Memory B cell (primary cell): ENCODE measurements around the gene CNBD2.
"Not testable (repeated sequence)": the region's sequence is repeated elsewhere in the genome, so short reads cannot be mapped to it uniquely, and the experiment has no call there.

Experiments used
- ATAC-seq: fragments of 150-1000 bp; cut with Tn5 transposase; 2 replicates; pipeline ENCODE4 v1.10.0; 2021; ENCODE audit warnings: low read depth, mild to moderate bottlenecking, moderate library complexity
- DNase-seq, 2 donors: peaks; one replicate each; pipeline ENCODE4 v3.0.0; 2022; ENCODE audit warnings: low spot score in 2 of 2
- H3K27ac Mint-ChIP-seq: one replicate; pipeline ENCODE4 v1.8.0; 2022; ENCODE audit warnings: mild to moderate bottlenecking, moderate library complexity, mixed read lengths
- H3K27me3 Mint-ChIP-seq: one replicate; pipeline ENCODE4 v1.8.0; 2022; ENCODE audit warnings: mixed read lengths
- H3K36me3 Mint-ChIP-seq: one replicate; pipeline ENCODE4 v1.8.0; 2022; ENCODE audit warnings: mild to moderate bottlenecking, mixed read lengths
- H3K4me1 Mint-ChIP-seq: one replicate; pipeline ENCODE4 v1.8.0; 2022; ENCODE audit warnings: mixed read lengths
- H3K4me3 Mint-ChIP-seq: one replicate; pipeline ENCODE4 v1.8.0; 2022; ENCODE audit warnings: mild to moderate bottlenecking, moderate library complexity, mixed read lengths
- H3K9me3 Mint-ChIP-seq: one replicate; pipeline ENCODE4 v1.8.0; 2022; ENCODE audit warnings: mixed read lengths

CNBD2 gene

GRCh38 chr20:36017048-36017951 lies 48.9 kb downstream of the CNBD2 start:
- Mint-ChIP-seq H3K4me3 (no peak overlapping the region), H3K4me1 (no peaks in the 10 kb centered on the region), H3K36me3 (no peaks in the 10 kb centered on the region), H3K27me3 (no peaks in the 10 kb centered on the region), H3K9me3 (no peaks in the 10 kb centered on the region), H3K27ac (no peak overlapping the region)
- ATAC-seq (no peak), DNase-seq (no peak)

DNA sequence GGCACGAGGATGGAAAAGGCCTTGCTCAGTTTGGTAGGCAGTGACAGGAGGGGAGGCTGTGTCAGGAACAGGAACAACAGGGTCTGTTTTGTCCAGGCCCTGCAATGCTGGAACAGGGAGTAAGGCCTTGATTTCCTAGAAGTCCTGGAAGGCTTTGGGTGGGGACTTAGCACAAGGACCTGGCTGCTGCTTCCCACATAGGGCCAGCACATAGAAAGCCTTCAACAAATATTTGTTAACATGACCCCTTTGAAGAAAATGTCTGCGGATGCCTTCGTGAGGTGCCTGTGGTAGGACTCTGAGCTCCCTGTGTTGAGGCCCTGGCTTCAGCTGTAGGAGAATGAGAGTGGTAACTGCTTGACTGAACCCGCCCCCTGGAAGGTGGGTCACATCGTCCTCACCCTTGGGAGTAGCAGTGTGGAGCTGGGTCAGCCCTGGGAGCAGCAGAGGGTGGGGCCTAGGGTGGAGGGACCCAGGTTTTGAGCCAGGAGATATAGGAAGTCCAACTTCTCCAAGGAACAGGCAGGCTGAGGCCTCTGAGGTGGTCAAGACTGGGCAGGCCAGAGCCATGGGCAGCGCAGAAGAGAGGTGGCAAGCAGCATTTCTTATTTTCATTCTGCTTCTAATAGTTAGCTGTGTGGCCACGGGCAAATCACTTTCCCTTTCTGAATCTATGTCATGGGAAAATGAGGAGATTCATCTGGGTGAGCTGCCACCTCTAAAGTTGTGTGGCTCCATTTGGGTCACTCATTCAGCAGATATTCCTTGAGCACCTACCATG lies 50.0 kb downstream of the CNBD2 start:
- H3K9me3 Mint-ChIP-seq: no peaks in the 10 kb centered on the region
- H3K27me3 Mint-ChIP-seq: no peaks in the 10 kb centered on the region
- no peak for ATAC-seq
- no peak overlapping the region for H3K27ac Mint-ChIP-seq
- H3K4me3 Mint-ChIP-seq: no peak overlapping the region
- DNase-seq: no peak
- no peaks in the 10 kb centered on the region for H3K4me1 Mint-ChIP-seq
- H3K36me3 Mint-ChIP-seq: no peaks in the 10 kb centered on the region

DNA sequence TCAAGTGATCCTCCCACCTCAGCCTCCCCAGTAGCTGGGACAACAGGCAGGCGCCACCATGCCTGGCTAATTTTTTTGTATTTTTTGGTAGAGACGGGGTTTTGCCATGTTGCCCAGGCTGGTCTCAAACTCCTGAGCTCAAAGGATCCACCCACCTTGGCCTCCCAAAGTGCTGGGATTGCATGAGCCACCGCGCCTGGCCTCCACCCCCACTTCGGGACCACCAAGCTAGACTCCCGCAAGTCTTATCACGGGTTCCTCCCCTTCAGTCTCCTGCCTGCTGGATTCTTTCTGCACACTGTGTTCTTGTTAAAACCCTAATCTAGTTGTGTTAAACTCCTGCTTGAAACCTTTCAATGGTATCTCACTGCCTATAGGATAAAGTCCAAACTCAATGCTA lies 57.7 kb downstream of the CNBD2 start:
- not testable (repeated sequence) for H3K9me3 Mint-ChIP-seq, H3K36me3 Mint-ChIP-seq, H3K27ac Mint-ChIP-seq, DNase-seq, H3K4me1 Mint-ChIP-seq, H3K4me3 Mint-ChIP-seq, ATAC-seq
- H3K27me3 Mint-ChIP-seq: peaks cover 12% of the 10 kb centered on the region

DNA sequence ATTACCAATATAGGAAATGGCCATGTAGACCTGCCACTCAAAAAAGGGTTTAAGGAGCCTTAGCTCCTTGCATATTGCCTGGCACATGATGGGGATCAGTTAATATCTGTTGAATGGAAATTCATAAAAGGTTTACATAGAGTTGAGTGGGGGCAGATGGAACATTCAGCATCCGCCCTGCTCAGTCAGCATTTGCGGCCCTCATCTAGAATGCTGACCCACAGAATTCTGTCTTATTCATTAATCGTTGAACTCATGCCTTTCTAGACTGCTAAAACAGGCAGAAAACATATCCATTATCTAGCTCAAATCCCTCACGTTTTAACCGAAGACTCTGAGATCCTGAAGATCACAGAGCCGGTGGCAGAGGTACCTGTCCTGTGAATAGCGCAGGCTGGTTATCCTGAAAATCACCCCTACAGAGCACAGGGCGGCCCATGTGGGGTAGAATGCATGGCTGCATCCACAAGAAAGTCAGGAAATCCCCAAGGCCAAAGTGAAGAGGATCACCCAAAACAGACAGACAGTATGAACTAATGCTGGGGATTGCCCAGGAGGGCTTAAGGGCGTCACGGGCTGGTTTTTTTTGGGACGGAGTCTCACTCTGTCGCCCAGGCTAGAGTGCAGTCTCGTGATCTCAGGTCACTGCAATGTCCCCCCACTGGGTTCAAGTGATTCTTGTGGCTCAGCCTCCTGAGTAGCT lies 59.9 kb downstream of the CNBD2 start:
- DNase-seq (no peak), ATAC-seq (no peak)
- Mint-ChIP-seq H3K4me3 (no peak overlapping the region), H3K9me3 (no peaks in the 10 kb centered on the region), H3K4me1 (no peaks in the 10 kb centered on the region), H3K27me3 (peaks cover 12% of the 10 kb centered on the region), H3K36me3 (no peaks in the 10 kb centered on the region), H3K27ac (no peak overlapping the region)

DNA sequence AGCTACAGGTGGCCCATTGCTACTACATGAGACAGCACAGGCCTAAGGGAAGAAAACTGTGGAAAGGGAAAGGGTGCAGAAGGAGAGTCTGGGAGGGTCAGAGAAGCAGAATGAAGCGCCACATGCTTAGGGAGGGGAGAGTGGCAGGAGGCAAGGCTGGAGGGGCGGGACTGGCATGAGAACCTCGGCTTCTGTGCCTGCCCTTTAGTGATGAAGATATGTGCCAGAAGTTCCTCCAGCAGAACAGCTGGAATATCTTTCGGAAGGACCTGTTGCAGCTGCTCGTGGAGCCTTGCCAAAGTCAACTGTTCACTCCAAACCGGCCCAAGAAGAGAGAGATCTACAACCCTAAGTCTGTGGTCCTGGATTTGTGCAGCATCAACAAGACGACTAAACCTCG lies 61.8 kb downstream of the CNBD2 start:
- H3K27me3 Mint-ChIP-seq: peaks cover 15% of the 10 kb centered on the region
- no peaks in the 10 kb centered on the region for H3K36me3 Mint-ChIP-seq
- ATAC-seq: no peak
- no peaks in the 10 kb centered on the region for H3K9me3 Mint-ChIP-seq
- no peak overlapping the region for H3K27ac Mint-ChIP-seq
- H3K4me1 Mint-ChIP-seq: no peaks in the 10 kb centered on the region
- DNase-seq: no peak
- H3K4me3 Mint-ChIP-seq: no peak overlapping the region

DNA sequence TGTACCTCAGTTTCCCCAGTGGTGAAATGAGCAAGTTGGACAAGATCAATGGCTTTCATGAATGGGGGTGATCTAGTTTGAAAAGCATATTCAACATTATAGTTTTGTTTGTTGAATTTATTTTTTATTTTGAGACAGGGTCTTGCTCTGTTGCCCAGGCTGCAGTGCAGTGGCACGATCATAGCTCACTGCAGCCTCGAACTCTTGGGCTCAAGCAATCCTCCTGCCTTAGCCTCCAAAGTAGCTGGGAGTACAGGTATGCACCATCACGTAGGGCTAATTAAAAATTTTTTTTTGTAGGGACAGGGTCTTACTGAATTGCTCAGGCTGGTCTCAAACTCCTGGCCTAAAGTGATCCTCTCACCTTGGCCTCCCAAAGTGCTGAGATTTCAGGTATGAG lies 63.4 kb downstream of the CNBD2 start:
- H3K27me3 Mint-ChIP-seq: peaks cover 11% of the 10 kb centered on the region
- H3K9me3 Mint-ChIP-seq: no peaks in the 10 kb centered on the region
- H3K4me3 Mint-ChIP-seq: no peak overlapping the region
- ATAC-seq: no peak
- H3K36me3 Mint-ChIP-seq: no peaks in the 10 kb centered on the region
- no peak for DNase-seq
- H3K27ac Mint-ChIP-seq: no peak overlapping the region
- H3K4me1 Mint-ChIP-seq: no peaks in the 10 kb centered on the region

DNA sequence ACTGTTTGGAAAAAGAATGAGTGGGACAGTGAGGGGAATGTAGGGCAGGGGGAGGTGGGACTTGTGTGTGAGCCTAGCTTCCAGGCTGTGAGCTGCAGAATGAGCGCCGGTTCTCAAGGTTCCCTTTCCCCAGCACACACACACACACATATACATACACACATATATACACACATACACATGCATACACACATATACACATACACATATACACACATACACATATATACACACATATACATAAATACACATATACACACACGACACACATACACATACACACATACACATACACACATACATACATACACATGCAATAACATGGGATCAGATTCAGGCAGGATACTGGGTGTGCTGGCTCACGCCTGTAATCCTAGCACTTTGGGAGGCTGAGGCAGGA lies 66.5 kb downstream of the CNBD2 start:
- peaks cover 8% of the 10 kb centered on the region for H3K27me3 Mint-ChIP-seq
- H3K27ac Mint-ChIP-seq: no peak overlapping the region
- H3K36me3 Mint-ChIP-seq: no peaks in the 10 kb centered on the region
- H3K9me3 Mint-ChIP-seq: no peaks in the 10 kb centered on the region
- DNase-seq (no peak), ATAC-seq (no peak)
- no peaks in the 10 kb centered on the region for H3K4me1 Mint-ChIP-seq
- no peak overlapping the region for H3K4me3 Mint-ChIP-seq

DNA sequence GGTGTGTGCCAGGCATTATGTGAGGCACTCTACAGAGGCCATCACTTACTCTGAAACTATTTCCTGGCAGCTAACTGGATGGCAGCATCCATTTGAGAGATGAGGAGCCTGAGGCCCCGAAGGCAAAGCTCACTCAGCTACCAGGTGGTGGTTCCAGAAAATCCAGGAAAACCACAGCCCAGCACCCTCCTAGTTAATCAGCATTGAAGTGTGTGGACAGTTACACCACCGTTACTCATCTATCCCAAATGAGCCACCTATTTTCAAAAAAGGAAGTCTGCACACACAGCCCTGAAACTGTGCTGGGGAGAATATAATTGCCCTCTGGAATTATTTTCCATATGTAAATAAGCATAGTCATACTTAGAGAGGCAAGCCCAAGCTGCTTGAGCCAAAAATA lies 67.4 kb downstream of the CNBD2 start:
- Mint-ChIP-seq H3K4me3 (no peak overlapping the region), H3K27ac (no peak overlapping the region), H3K36me3 (no peaks in the 10 kb centered on the region), H3K4me1 (no peaks in the 10 kb centered on the region), H3K9me3 (no peaks in the 10 kb centered on the region), H3K27me3 (peaks cover 5% of the 10 kb centered on the region)
- DNase-seq (no peak), ATAC-seq (no peak)

DNA sequence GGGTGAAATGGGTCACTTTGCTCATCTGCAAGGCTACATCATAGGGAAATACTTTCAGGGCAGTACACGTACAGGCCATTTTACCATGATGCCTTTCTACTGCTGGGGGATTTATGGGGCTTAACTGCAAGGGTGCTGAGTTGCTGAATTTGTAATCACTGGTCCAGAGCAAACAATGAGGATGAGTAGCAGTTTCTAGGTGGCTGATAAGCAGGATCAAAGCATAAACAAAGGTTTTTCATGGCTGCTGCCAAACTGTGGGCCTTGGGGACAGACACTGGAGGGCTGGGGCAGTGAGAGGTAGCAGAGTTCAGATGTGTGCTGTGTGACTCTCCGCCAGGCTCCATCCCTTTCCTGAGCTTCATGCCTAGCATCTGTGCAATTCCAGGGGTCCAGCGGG lies 68.3 kb downstream of the CNBD2 start:
- H3K4me3 Mint-ChIP-seq: no peak overlapping the region
- H3K36me3 Mint-ChIP-seq: peaks cover 2% of the 10 kb centered on the region
- no peaks in the 10 kb centered on the region for H3K4me1 Mint-ChIP-seq
- H3K9me3 Mint-ChIP-seq: no peaks in the 10 kb centered on the region
- no peak for ATAC-seq
- no peak overlapping the region for H3K27ac Mint-ChIP-seq
- peaks cover 3% of the 10 kb centered on the region for H3K27me3 Mint-ChIP-seq
- no peak for DNase-seq

GRCh38 chr20:36040571-36040970 lies 72.2 kb downstream of the CNBD2 start:
- Mint-ChIP-seq H3K4me3 (no peak overlapping the region), H3K27me3 (no peaks in the 10 kb centered on the region), H3K36me3 (peaks cover 7% of the 10 kb centered on the region), H3K27ac (no peak overlapping the region), H3K9me3 (no peaks in the 10 kb centered on the region), H3K4me1 (no peaks in the 10 kb centered on the region)
- DNase-seq: no peak
- ATAC-seq: peak; percentile 49

DNA sequence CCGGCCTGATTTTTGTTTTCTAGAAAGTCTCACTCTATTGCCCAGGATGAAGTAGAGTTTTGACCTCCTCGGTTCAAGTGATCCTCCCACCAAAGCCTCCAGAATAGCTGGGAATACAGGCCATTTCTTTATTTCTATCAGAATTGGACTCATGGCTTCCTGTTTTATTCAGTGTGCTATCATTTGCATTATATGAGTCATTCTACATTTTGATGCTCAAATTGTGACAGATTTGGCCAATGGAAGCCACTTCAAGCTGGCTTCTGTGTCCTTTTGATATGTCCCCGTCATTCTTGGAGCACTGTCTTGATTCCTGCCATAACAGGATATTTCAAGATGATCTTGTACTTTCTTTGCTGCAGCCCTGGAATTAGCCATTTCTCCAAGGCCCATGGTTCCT lies 75.1 kb downstream of the CNBD2 start:
- H3K9me3 Mint-ChIP-seq: no peaks in the 10 kb centered on the region
- peaks cover 9% of the 10 kb centered on the region for H3K4me1 Mint-ChIP-seq
- peaks cover 7% of the 10 kb centered on the region for H3K36me3 Mint-ChIP-seq
- no peak overlapping the region for H3K4me3 Mint-ChIP-seq
- ATAC-seq (no peak), DNase-seq (no peak)
- H3K27me3 Mint-ChIP-seq: no peaks in the 10 kb centered on the region
- H3K27ac Mint-ChIP-seq: no peak overlapping the region

GRCh38 chr20:36043892-36044515 lies 75.6 kb downstream of the CNBD2 start:
- H3K4me1 Mint-ChIP-seq: peaks cover 15% of the 10 kb centered on the region
- no peaks in the 10 kb centered on the region for H3K9me3 Mint-ChIP-seq
- no peak overlapping the region for H3K4me3 Mint-ChIP-seq
- no peaks in the 10 kb centered on the region for H3K27me3 Mint-ChIP-seq
- peaks cover 9% of the 10 kb centered on the region for H3K36me3 Mint-ChIP-seq
- no peak overlapping the region for H3K27ac Mint-ChIP-seq
- DNase-seq: no peak
- no peak for ATAC-seq

- Mint-ChIP-seq H3K27ac (no peak overlapping the region), H3K9me3 (no peaks in the 10 kb centered on the region), H3K4me1 (peaks cover 21% of the 10 kb centered on the region), H3K27me3 (no peaks in the 10 kb centered on the region), H3K4me3 (no peak overlapping the region), H3K36me3 (peaks cover 9% of the 10 kb centered on the region)
- no peak for ATAC-seq
- no peak for DNase-seq
Measured at GRCh38 chr20:36045373-36045714, 77.0 kb downstream of the CNBD2 start.
